ENCODE data around the gene KIF17. TPM values are rescaled to one million over a fixed set of nuclear protein-coding genes. Genes with fewer than 3 reads are reported as not detected.

Gene KIF17
- total and polyA plus RNA-seq, 2 donors = 2.0 to 3.2 TPM

GRCh38 chr1:20731057-20731991 lies 13.5 kb upstream of the KIF17 start:
- Histone ChIP-seq H3K36me3 (ENCODE audit: insufficient read depth) (no peaks in the 10 kb centered on the region), H3K27ac (ENCODE audit: low read depth) (no peak overlapping the region), H3K4me3 (ENCODE audit: low read depth, low read length) (peak overlapping the region; percentile 60), H3K4me1 (ENCODE audit: insufficient read depth) (no peaks in the 10 kb centered on the region)
- WGBS = 16% methylated on average over 62 of the region's 62 CpGs
- no peak for DNase-seq (ENCODE audit: extremely low spot score)

GRCh38 chr1:20730690-20731056 lies 12.9 kb upstream of the KIF17 start:
- no peak overlapping the region for H3K4me3 ChIP-seq (ENCODE audit: low read depth, low read length)
- H3K36me3 ChIP-seq (ENCODE audit: insufficient read depth) = no peaks in the 10 kb centered on the region
- H3K4me1 ChIP-seq (ENCODE audit: insufficient read depth) = no peaks in the 10 kb centered on the region
- no peak overlapping the region for H3K27ac ChIP-seq (ENCODE audit: low read depth)
- DNase-seq (ENCODE audit: extremely low spot score) = no peak
- 43% methylated on average over 4 of the region's 4 CpGs for WGBS

- no peak for DNase-seq (ENCODE audit: extremely low spot score)
- Histone ChIP-seq H3K4me3 (ENCODE audit: low read depth, low read length) (no peak overlapping the region), H3K4me1 (ENCODE audit: insufficient read depth) (no peaks in the 10 kb centered on the region), H3K36me3 (ENCODE audit: insufficient read depth) (no peaks in the 10 kb centered on the region), H3K27ac (ENCODE audit: low read depth) (no peak overlapping the region)
- WGBS = 25% methylated on average over 19 of the region's 19 CpGs
Observed at GRCh38 chr1:20729990-20730689, 12.3 kb upstream of the KIF17 start.

GRCh38 chr1:20729155-20729931 lies 11.5 kb upstream of the KIF17 start:
- no peak overlapping the region for H3K4me3 ChIP-seq (ENCODE audit: low read depth, low read length)
- H3K27ac ChIP-seq (ENCODE audit: low read depth) = no peak overlapping the region
- no peak for DNase-seq (ENCODE audit: extremely low spot score)
- 62% methylated on average over 14 of the region's 14 CpGs for WGBS
- no peaks in the 10 kb centered on the region for H3K36me3 ChIP-seq (ENCODE audit: insufficient read depth)
- H3K4me1 ChIP-seq (ENCODE audit: insufficient read depth) = no peaks in the 10 kb centered on the region

- no peaks in the 10 kb centered on the region for H3K4me1 ChIP-seq (ENCODE audit: insufficient read depth)
- WGBS = 66% methylated on average over 9 of the region's 9 CpGs
- no peak for DNase-seq (ENCODE audit: extremely low spot score)
Observed at GRCh38 chr1:20728371-20729154, 10.8 kb upstream of the KIF17 start.

GRCh38 chr1:20727746-20728316 lies 10.0 kb upstream of the KIF17 start:
- no peak for DNase-seq (ENCODE audit: extremely low spot score)
- Histone ChIP-seq H3K4me3 (ENCODE audit: low read depth, low read length) (no peak overlapping the region), H3K27ac (ENCODE audit: low read depth) (no peak overlapping the region), H3K4me1 (ENCODE audit: insufficient read depth) (no peaks in the 10 kb centered on the region), H3K36me3 (ENCODE audit: insufficient read depth) (no peaks in the 10 kb centered on the region)
- WGBS = 47% methylated on average over 13 of the region's 13 CpGs

More at GRCh38 chr1:20728371-20729154, 10.8 kb upstream of the KIF17 start:
- Histone ChIP-seq H3K4me3 (ENCODE audit: low read depth, low read length) (no peak overlapping the region), H3K27ac (ENCODE audit: low read depth) (no peak overlapping the region), H3K36me3 (ENCODE audit: insufficient read depth) (no peaks in the 10 kb centered on the region)

GRCh38 chr1:20726932-20727745 lies 9.3 kb upstream of the KIF17 start:
- no peak overlapping the region for H3K27ac ChIP-seq (ENCODE audit: low read depth)
- H3K4me1 ChIP-seq (ENCODE audit: insufficient read depth) = no peaks in the 10 kb centered on the region
- WGBS = 93% methylated on average over 17 of the region's 17 CpGs
- no peaks in the 10 kb centered on the region for H3K36me3 ChIP-seq (ENCODE audit: insufficient read depth)
- no peak for DNase-seq (ENCODE audit: extremely low spot score)
- no peak overlapping the region for H3K4me3 ChIP-seq (ENCODE audit: low read depth, low read length)

GRCh38 chr1:20726118-20726911 lies 8.5 kb upstream of the KIF17 start:
- Histone ChIP-seq H3K4me3 (ENCODE audit: low read depth, low read length) (no peak overlapping the region), H3K4me1 (ENCODE audit: insufficient read depth) (no peaks in the 10 kb centered on the region), H3K27ac (ENCODE audit: low read depth) (no peak overlapping the region), H3K36me3 (ENCODE audit: insufficient read depth) (no peaks in the 10 kb centered on the region)
- 86% methylated on average over 25 of the region's 25 CpGs for WGBS
- no peak for DNase-seq (ENCODE audit: extremely low spot score)

GRCh38 chr1:20725189-20726117 lies 7.6 kb upstream of the KIF17 start:
- H3K36me3 ChIP-seq (ENCODE audit: insufficient read depth) = no peaks in the 10 kb centered on the region
- WGBS = 78% methylated on average over 29 of the region's 29 CpGs
- H3K4me1 ChIP-seq (ENCODE audit: insufficient read depth) = no peaks in the 10 kb centered on the region
- no peak for DNase-seq (ENCODE audit: extremely low spot score)
- no peak overlapping the region for H3K4me3 ChIP-seq (ENCODE audit: low read depth, low read length)
- no peak overlapping the region for H3K27ac ChIP-seq (ENCODE audit: low read depth)

GRCh38 chr1:20724364-20725188 lies 6.8 kb upstream of the KIF17 start:
- H3K4me1 ChIP-seq (ENCODE audit: insufficient read depth) = no peaks in the 10 kb centered on the region
- DNase-seq (ENCODE audit: extremely low spot score) = no peak
- WGBS = 94% methylated on average over 17 of the region's 17 CpGs
- no peaks in the 10 kb centered on the region for H3K36me3 ChIP-seq (ENCODE audit: insufficient read depth)
- H3K4me3 ChIP-seq (ENCODE audit: low read depth, low read length) = no peak overlapping the region
- no peak overlapping the region for H3K27ac ChIP-seq (ENCODE audit: low read depth)

All from urinary bladder (tissue), 4 donors.